K562 (cell line): ENCODE results near the gene C10orf95. TPM values are rescaled to one million over a fixed set of nuclear protein-coding genes. Genes with fewer than 3 reads are reported as not detected.

ENCODE experiments used
- ATAC-seq: fragments of 200-7000 bp; cut with Tn5 transposase; 3 replicates; pipeline ENCODE4 v1.9.1; 2020; ENCODE audit warnings: moderate library complexity
- BruUV-seq: library from RNA; stranded (reverse); fragments of 400-500 nt; replicated peaks from 2 replicates; lab custom pipeline; 2021; lab: Mats Ljungman, UMichigan
- CTCF ChIA-PET: fragments of 300-600 bp; formaldehyde crosslinking; extraction: SDS; loops from one replicate; lab custom pipeline; 2021; ENCODE audit warnings: low intra/inter-chr PET ratio; lab: Yijun Ruan, JAX
- POLR2A ChIA-PET: fragments of 300-600, 350-650 bp; sonication (Branson Sonifier 250); formaldehyde crosslinking; extraction: SDS; loops from one replicate; lab custom pipeline; 2021; ENCODE audit warnings: antibody characterized with exemption, inconsistent platforms; lab: Yijun Ruan, JAX
- DNase-seq, 4 experiments: peaks; one replicate each; pipeline versions ENCODE4 v3.0.0 to v3.0.0-alpha.2; 2011 to 2018; ENCODE audit warnings: low spot score in 3 of 4, mixed read lengths in 3 of 4; ENCODE audit errors: extremely low read depth in 1 of 4
- FAIRE-seq: peaks from 2 replicates; lab custom pipeline; 2011; peaks lifted over from hg19 to GRCh38; lab: Jason Lieb, UNC
- H2AFZ ChIP-seq: 2 replicates; pipeline ENCODE4 v1.6.0; 2011; ENCODE audit warnings: low read depth, low read length, control low read depth, inconsistent platforms
- H3K27ac ChIP-seq: fragments of 200-600 bp; 3 replicates; pipeline ENCODE4 v1.8.0; 2011; ENCODE audit warnings: low read depth, mild to moderate bottlenecking, control low read depth, inconsistent platforms, low read length, moderate library complexity, mixed read lengths; ENCODE audit errors: extremely low read depth
- H3K27me3 ChIP-seq, 2 experiments: fragments of 300-600 bp in 1 of 2; 2 replicates in 1 of 2; 3 replicates in 1 of 2; pipeline versions ENCODE4 v1.6.0 to v1.8.0; 2011; ENCODE audit warnings: inconsistent platforms in 2 of 2, low read length in 2 of 2, mild to moderate bottlenecking in 1 of 2, mixed read lengths in 1 of 2, moderate library complexity in 1 of 2; ENCODE audit not compliant: control insufficient read depth in 2 of 2, insufficient read depth in 2 of 2
- H3K36me3 ChIP-seq: fragments of 300-600 bp; 3 replicates; pipeline ENCODE4 v1.8.0; 2011; ENCODE audit warnings: mild to moderate bottlenecking, low read length, inconsistent platforms; ENCODE audit not compliant: control insufficient read depth, insufficient read depth
- H3K4me1 ChIP-seq, 2 experiments: fragments of 200-600 bp in 1 of 2; replicated peaks in 1 of 2; 2 replicates in 1 of 2; 3 replicates in 1 of 2; pipeline versions ENCODE4 v1.5.1 to v1.8.0; 2011; ENCODE audit warnings: inconsistent platforms in 2 of 2, low read length in 2 of 2, mild to moderate bottlenecking in 1 of 2, mixed read lengths in 1 of 2, moderate library complexity in 1 of 2; ENCODE audit not compliant: control insufficient read depth in 2 of 2, insufficient read depth in 2 of 2
- H3K4me2 ChIP-seq: 2 replicates; pipeline ENCODE4 v1.6.1; 2011; ENCODE audit warnings: low read length, control low read depth, inconsistent platforms, mixed read lengths; ENCODE audit not compliant: insufficient read depth
- H3K4me3 ChIP-seq: fragments of 200-600 bp; sonication (generic), shearing (Covaris generic); 2 replicates; pipeline ENCODE4 v1.5.1; 2016; ENCODE audit warnings: control low read depth, inconsistent platforms
- H3K79me2 ChIP-seq: fragments of 200-600 bp; 3 replicates; pipeline ENCODE4 v1.8.0; 2011; ENCODE audit warnings: low read length, inconsistent platforms; ENCODE audit not compliant: control insufficient read depth, insufficient read depth
- H3K9ac ChIP-seq, 2 experiments: 2 replicates each; pipeline versions ENCODE4 v1.6.0 to v1.6.1; 2011; ENCODE audit warnings: low read depth in 2 of 2, low read length in 2 of 2, control low read depth in 1 of 2, inconsistent platforms in 1 of 2, mild to moderate bottlenecking in 1 of 2, mixed read lengths in 1 of 2; ENCODE audit not compliant: insufficient read depth in 1 of 2
- H3K9me1 ChIP-seq: one replicate; pipeline ENCODE4 v1.6.0; 2011; ENCODE audit warnings: inconsistent platforms, mild to moderate bottlenecking, low read length, moderate library complexity; ENCODE audit not compliant: control insufficient read depth, insufficient read depth
- H3K9me3 ChIP-seq: replicated peaks from 2 replicates; pipeline ENCODE4 v1.5.1; 2011; ENCODE audit warnings: low read depth, low read length, inconsistent platforms; ENCODE audit not compliant: control insufficient read depth, insufficient read depth
- H4K20me1 ChIP-seq: replicated peaks from 2 replicates; pipeline ENCODE4 v1.6.1; 2011; ENCODE audit warnings: low read length, inconsistent platforms, mixed read lengths; ENCODE audit not compliant: control insufficient read depth, insufficient read depth
- CHCHD3 ChIP-seq: fragments of 250-450 bp; sonication (Bioruptor Pico); IDR thresholded peaks from 2 replicates; pipeline ENCODE4 v2.1.2; 2022; ENCODE audit warnings: mild to moderate bottlenecking
- EP400 ChIP-seq: fragments of 450-650 bp; IDR thresholded peaks from 2 replicates; pipeline ENCODE4 v1.6.1; 2017; ENCODE audit warnings: antibody characterized with exemption, mild to moderate bottlenecking, moderate library complexity
- ERF ChIP-seq: fragments of 450-650 bp; formaldehyde crosslinking; IDR thresholded peaks from 2 replicates; pipeline ENCODE4 v1.4.0; 2020; ENCODE audit warnings: mild to moderate bottlenecking, mixed read lengths
- FOXJ2 ChIP-seq: fragments of 200-800 bp; sonication (Bioruptor generic); IDR thresholded peaks from 2 replicates; pipeline ENCODE4 v1.6.1; 2016; ENCODE audit warnings: missing genetic modification characterization, missing compliant biosample characterization
- GMEB1 ChIP-seq: fragments of 250-450 bp; sonication (Bioruptor Pico); IDR thresholded peaks from 2 replicates; pipeline ENCODE4 v1.4.0; 2020; ENCODE audit warnings: mild to moderate bottlenecking
- MBD2 ChIP-seq: sonication (generic); IDR thresholded peaks from 2 replicates; pipeline ENCODE4 v1.6.1; 2016; ENCODE audit warnings: low read depth, borderline replicate concordance
- MTA1 ChIP-seq: fragments of 450-650 bp; IDR thresholded peaks from 2 replicates; pipeline ENCODE4 v1.6.1; 2017; ENCODE audit warnings: borderline replicate concordance
- TBL1XR1 ChIP-seq, 2 experiments: IDR thresholded peaks; 2 replicates each; pipeline ENCODE4 v1.6.1; 2012; ENCODE audit warnings: improper control_type of control experiment in 2 of 2, low read length in 2 of 2, mild to moderate bottlenecking in 1 of 2
- ZFP36 ChIP-seq: fragments of 150-350 bp; IDR thresholded peaks from 2 replicates; pipeline ENCODE4 v1.6.1; 2018; ENCODE audit warnings: low read length, low read depth; ENCODE audit not compliant: partially characterized antibody
- ZNF398 ChIP-seq: fragments of 250-450 bp; sonication (Bioruptor Pico); IDR thresholded peaks from 2 replicates; pipeline ENCODE4 v1.8.0; 2021; ENCODE audit warnings: moderate library complexity, mild to moderate bottlenecking, inconsistent platforms
- WGBS: fragments of 100-300 bp; shearing (Covaris generic); methylation state at CpG from one replicate; pipeline ENCODE4 v1.1.6; 2016; ENCODE audit warnings: low coverage, mixed read lengths; ENCODE audit not compliant: insufficient coverage; ENCODE audit errors: missing lambda C conversion rate; 5-methylcytosine and 5-hydroxymethylcytosine counted together
- in situ Hi-C: fragments of 300-500 bp; cut with MboI; formaldehyde crosslinking; loops from 4 replicates; pipeline ENCODE4 v1.15.0; 2018; ENCODE audit warnings: inconsistent platforms, mixed read lengths
- intact Hi-C: fragments of 100-400 bp; cut with micrococcal nuclease; formaldehyde crosslinking; loops from 2 replicates; pipeline ENCODE4 v1.14.2; 2022
- polyA plus RNA-seq, 8 experiments: library from polyadenylated mRNA; depleted of rRNA in 4 of 8; stranded (reverse) in 5 of 8; unstranded in 3 of 8; fragments of >200 nt; fragmentation: Nextera tagmentation in 2 of 8; fragmentation: Illumina TruSeq in 1 of 8; extraction: Ambion mirVana in 2 of 8; extraction: Trizol in 1 of 8; gene quantifications; 2 replicates each; pipeline versions ENCODE4 v1.2.1 to v1.2.3, GENCODE V29; 2011 to 2014; ENCODE audit warnings: inconsistent platforms in 1 of 8, missing spikeins in 1 of 8
- total RNA-seq, 7 experiments: library from RNA; depleted of rRNA in 6 of 7; stranded (reverse); fragments of >200 nt in 6 of 7; fragmentation: Illumina TruSeq in 2 of 7; extraction: Trizol in 2 of 7; gene quantifications; 2 replicates each; pipeline versions ENCODE4 v1.2.1 to v1.2.3, GENCODE V29; 2011 to 2021; ENCODE audit warnings: low replicate concordance in 1 of 7

C10orf95 gene
- total and polyA plus RNA-seq, 9 of the 15 experiments (the other 6 are each of a cell fraction or from before 2014, with no cell fraction given), result 0.03 to 0.41 (median 0.17) TPM; not detected in 1

GRCh38 chr10:102499356-102499755, 48.0 kb upstream of the C10orf95 start:
- CTCF ChIA-PET, result no interaction called here
- no peak for ATAC-seq

More at GRCh38 chr10:102499356-102499755, 48.0 kb upstream of the C10orf95 start:
- Histone ChIP-seq H3K4me1 (peaks cover 2 to 9% of the 10 kb centered on the region in 2 experiments; a peak in 4 of 5 replicates), H3K9me3 (no peaks in the 10 kb centered on the region), H3K4me2 (no peak overlapping the region), H4K20me1 (no peaks in the 10 kb centered on the region), H3K9me1 (no peaks in the 10 kb centered on the region), H3K36me3 (peaks cover 10% of the 10 kb centered on the region; the same call in 2 of the 3 replicates), H3K27me3 (no peaks in the 10 kb centered on the region), H3K4me3 (no peak overlapping the region), H3K9ac (no peak overlapping the region; a peak in 1 of 4 replicates), H3K27ac (no peak overlapping the region), H2AFZ (no peak overlapping the region), H3K79me2 (peaks cover 74% of the 10 kb centered on the region)
- BruUV-seq, result no TSS peak
- TF ChIP-seq FOXJ2 (no peak), MBD2 (no peak), ERF (CRISPR knock-in tag) (no peak), ZFP36 (no peak), ZNF398 (no peak), CHCHD3 (CRISPR knock-in tag) (no peak), TBL1XR1 (IDR thresholded peaks at IDR 0.05; ENCODE audit: low read length in 2 of 2) (no peak), EP400 (no peak), GMEB1 (no peak), MTA1 (no peak)
- DNase-seq (no peak), FAIRE-seq (no peak)
- WGBS, result 81% methylated on average over 3 of the region's 3 CpGs
- POLR2A ChIA-PET, result interaction anchor here (0.6 kb wide), 1 partner anchor 66 kb away, joined by 3 read pairs; no protein-coding TSS in a partner anchor
- intact Hi-C loops, result no loop called here
- in situ Hi-C loops, result no loop called here
